GM19455 (cell line): ENCODE measurements around the gene RAB11FIP5.

ENCODE experiments used
- ATAC-seq: cut with Tn5 transposase; IDR thresholded peaks from one replicate; pipeline ENCODE4 v1.9.1; 2021; ENCODE audit not compliant: unreplicated experiment

Gene RAB11FIP5

DNA sequence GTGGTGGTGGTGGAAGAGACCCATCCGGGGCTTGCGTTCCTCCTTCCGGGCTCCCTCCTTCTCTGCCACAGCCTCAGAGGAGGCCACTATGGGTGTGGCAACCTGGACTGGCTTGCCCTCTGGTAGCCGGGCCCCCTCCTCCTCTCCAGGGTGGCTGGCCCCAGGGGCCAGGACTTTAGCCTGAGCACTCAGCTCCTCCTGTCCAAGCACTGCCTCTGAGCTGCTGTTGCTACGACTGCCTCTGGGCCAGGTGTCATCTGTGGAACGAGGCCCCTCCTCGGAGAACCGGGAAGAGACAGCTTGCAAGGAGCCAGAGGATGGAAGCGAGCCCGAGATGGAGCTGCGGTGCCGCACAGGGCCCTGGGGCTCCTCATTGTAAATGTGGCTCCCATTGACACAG, 24.5 kb downstream of the RAB11FIP5 start:
- no peak for ATAC-seq

DNA sequence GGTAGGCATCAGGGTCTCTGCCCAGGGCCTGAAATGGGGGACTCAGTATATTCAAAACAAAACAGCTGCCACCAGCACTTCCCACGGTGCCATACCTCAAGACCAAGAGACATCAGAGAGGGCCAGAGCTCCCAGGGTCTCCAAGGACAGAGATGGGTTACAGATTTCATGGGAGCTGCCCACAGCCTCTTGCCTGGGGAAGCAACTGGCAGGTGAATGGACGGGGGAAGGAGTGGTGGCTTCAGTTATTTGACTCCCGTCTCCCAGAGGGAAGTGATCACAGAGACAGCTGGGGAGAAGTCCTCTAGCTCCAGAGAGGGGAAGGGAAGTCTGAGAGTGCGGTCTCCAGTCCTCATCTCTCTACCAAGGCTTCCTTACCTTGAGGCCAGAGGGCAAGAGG, 25.4 kb downstream of the RAB11FIP5 start:
- ATAC-seq = no peak

DNA sequence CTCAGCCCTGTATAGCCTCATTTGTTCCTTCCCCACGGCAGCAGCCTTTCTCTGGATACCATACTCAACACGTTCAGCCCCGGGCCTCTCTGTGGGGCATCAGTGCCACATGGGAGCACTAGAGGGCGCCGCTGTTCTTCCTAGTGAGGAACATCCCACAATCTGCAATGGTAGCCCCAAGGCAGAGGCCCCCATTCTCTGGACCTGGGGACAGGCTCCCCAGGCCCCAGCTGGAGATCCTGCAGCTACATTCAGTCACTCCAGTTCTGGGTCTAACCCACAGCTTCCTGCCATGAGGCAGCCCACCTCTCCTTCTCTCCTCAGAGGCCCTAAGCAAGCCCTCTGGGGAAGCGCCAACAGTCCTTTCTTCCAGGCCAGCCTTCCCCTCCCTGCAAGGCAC, 27.1 kb downstream of the RAB11FIP5 start:
- ATAC-seq = peak; percentile 90

DNA sequence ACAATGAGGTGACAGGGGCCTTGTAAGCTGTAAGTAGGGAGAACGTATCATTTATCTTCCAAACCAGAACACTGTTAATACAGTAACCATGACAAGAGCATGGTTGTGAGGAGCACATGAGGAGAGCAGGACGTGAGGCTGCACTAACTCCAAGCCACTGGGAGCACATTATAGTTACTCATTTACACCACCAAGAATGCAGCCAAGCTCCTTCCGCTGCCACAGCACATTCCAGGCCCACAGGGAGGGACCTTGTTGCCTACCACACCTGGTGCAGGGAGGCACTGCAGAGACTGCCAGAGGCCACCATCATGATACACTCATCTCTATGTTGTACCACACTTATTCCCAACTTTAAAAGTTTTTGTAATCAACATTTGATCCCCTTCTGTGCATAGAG, 27.8 kb downstream of the RAB11FIP5 start:
- ATAC-seq = no peak

DNA sequence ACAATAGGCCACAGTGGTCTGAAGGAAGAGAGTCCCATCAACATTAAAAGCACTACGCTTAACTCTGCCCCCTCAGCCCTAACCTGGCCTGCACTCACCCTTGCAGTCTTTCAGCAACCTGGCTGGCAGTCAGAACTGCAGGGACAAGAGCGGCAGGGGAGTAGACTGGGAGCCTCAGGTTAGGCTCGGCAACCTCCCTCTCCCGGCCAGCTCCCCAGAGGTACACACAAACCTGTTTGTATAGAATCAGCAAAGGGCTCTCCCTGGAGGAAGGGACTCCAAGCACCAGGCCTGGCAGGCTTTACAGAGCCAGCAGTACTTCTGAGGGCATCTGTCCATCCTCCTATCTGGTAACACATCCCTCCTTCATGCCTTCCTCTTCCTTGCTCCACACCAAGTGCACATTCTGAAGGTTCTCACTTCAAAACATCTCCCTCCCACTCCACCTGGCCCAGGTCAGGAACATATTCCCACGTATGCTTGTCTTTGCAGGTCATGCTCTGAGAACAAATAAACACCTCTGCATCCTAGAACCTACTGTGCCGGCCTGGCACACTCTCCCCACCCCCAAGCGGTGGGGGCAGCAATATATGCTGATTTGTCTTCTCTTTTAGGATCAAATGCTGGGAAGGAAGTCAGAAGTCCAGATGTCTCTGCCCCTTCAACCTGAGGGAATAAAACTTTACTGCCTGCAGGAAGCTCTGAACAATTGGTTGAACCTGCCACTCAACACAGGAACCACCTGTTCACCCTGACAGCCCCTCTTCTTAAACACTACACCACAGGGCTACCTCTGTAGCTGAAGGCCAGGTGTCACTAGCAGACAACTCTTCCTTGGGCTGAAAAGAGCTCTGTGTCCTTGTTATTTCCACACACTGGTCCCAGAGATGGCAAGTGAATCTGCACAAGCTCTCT, 28.6 kb downstream of the RAB11FIP5 start:
- no peak for ATAC-seq

DNA sequence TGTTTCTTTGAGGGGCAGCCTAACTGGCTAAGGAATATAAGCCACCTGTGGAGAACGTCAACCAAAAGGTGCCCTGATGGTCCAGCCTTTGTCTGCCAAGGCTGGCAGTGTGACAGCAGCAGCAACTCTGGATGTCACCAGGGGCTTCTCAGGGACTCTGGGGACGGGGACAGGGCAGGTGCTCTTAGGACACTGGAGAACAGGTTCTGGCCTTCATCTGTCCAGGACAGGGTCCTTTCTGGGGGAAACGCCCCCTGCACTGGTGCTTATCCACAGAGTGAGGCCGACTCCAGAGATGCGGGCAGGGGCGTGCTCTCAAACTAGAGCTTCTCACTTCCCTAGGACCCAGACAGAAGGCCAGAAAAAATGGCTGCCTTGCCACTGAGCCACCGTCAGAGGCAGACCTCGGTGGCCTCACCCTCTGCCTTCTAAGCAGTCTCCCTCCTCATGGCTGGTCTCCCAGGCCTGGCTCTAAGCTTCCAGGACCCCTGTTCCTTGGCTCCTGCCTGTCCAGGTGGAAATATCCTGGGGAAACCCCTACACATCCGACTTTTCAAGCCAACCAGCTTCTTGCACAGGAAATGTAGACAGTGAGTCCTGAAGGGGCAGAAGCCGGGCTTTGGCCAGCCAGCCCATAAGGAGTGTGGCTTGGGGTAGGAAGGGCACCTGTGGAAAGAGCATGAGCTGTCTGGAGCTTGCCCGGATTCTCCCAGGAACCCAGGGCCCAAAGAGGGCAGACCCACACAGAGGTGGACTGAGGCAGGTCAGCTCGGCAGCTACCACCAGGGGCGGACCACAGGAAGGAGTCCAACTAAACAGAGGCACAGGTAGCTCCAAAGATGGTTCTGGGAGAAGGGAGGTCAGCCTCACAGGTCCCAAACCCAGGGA, 30.0 kb downstream of the RAB11FIP5 start:
- ATAC-seq = no peak

DNA sequence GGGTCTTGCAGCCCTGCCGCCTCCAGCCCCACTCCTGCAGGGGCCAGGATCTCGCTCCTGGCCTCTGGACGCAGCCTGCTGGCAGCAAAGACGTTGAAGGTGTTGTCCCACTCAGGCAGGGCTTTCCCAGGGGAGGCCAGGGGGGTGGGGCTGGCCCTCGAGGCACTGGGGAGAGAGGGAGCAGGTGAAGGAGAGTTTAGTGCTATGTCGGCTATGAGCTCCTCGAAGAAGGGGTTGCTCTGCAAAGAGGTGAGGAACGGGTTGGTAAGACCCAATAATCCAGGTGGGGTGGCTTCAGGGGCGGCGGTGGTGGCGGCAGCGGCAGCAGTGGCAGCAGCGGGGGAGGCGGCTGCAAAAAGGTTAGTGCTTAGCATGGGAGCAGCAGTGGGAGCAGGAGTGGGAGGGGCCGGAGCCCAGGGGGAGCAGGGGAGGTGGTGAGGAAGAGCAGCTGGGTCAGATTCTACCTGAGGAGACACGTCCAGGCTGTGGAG, 31.5 kb downstream of the RAB11FIP5 start:
- ATAC-seq = no peak

DNA sequence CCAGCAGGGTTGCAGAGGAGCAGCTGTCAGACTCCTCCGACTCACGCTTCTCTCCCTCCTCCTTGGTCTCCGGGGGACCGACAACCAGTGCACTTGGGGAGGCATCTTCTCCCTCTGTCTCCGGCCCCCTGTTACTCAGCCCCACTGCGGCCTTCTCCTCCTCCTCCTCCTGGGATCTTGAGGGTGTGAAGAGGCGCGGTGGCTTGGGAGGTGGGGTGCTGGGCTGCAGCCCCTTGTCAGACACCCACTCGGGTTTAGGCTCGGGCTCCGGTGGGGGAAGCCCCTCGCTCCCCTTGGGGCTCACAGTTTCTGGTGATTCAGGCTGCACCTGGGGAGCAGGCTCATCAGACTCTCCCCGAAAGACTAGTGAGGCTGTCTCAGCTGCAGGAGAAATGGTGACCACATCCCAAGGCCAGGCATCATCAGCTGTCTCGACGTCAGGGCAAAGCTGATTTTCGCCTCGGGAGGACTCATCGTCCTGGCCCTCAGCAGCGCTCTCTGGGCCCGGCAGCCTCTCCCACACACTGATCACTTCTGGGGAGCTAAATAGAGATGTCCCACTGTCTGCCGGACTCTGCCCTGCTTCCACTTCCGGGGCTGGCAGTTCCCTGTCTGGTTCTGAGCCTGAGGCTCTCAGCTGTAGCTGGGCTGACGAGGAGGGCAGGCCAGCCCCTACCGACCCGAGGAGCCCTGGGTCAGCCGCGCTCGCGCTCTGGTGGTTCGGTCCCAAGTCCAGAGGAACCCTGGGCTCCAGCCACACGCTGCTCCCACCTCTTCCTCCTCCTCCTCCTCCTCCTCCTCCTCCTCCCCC, 32.2 kb downstream of the RAB11FIP5 start:
- ATAC-seq = no peak

DNA sequence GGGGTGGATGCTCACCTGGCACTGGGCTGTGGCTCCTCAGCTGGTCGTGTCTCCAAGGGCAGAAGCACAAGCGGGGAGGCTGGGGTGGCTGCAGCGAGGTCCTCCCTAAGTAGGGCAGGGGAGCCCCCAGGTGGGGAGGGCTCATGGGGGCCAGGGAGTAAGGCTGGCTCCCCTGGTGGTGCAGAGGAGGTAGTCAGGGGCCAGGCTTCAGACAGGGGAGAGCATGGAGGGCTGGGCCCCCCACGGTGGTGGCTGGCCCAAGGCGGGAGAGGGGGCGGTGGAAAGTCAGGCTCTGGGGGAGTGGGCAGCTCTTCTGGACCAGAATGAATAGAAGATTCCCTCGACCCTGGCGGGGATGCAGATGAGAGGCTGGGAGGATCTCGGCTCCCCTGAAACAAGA, 33.1 kb downstream of the RAB11FIP5 start:
- ATAC-seq = no peak

DNA sequence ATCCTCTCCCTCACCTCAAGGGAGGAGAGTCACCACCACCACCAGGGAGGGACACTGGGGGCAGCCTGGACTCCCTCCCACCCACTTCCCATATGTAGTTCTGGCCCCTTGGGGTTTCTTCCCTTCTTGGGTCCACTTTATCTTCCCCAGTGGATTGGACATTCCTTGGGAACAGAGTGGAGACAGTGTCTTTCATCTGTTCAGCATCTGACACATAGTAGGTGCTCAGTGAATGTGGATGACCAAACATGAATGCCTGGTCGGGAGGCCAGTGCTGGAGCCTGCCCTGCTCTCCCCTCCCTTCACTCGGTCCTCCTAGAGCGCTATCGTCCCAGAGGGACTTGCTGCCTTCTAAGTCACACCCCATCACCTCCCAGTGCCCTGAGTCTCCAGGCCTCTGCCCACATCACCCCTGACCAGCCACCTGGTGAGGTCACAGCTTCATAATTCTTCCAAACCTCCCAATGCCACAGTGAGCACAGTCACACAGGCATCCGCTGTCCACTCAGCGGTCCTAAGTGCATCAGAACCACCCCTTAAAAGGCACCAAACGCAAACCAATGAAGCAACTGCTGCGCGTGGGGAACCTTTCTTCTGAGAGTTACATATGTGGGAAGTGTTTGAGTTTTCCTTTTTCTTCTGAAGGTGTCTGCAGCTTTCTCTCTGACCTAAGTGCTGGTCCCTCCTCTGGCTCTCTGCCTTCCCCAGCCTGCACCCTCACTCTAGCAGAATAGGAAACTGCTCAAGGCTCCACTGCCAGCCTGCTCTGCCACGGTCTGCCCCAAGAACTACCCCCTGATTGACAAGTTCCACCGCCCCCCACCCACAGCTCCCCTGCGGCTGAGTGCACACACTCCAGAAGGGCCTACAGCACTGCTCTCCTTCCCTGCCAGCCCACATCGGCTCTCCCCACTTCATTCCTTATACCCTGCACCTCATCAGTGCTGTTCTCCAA, 34.0 kb downstream of the RAB11FIP5 start:
- ATAC-seq = no peak

DNA sequence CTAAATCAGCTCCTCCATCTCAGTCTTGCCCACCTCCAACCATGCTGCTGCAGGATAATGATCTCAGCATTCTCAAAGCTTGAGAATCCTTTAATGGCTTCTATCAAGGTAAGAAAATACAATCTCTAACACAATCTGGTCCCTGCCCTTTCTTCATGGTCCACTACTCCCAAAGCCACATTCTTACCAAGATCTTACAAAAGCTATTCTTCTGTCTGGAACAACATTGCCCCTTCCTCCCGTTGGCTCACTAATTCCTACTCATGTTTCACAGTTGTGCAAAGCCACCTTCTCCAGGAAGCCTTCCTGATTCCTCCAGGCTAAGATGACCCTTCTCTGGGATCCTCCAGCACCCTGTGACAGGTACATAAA, 35.3 kb downstream of the RAB11FIP5 start:
- ATAC-seq = no peak

DNA sequence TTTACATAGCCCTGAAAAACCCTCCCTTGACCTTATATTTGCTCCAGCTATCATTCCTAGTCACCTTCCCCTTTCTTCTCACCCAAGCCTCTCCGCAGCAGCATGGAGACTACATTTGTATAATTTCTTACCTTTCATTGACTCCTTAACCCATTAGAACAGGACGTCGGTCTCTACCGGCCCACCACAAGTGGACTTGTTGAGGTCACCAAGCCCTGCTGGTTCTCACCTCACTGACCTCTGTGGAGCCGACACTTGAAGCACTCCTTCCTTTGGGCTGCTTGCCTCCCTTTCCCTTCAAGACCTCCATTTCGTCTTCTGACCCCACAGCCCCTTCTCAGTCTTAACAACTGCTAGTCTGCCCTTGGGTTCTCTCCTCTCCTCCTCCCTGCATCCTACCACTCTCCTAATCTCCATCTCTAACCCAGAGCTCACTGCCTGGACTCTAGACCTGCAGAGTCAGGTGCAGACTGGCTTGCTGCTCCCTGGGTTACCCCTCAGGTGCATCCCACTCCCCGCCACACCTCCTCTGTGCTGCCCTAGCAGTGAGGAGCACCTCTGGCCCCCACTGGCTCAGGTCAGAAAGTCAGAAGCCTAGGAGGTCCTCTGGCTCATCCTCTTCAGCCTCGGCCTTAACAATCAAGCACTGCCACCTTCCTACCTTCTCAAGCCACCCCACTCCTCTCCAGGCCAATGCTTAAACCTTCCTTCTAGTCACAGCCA, 35.9 kb downstream of the RAB11FIP5 start:
- ATAC-seq = no peak

DNA sequence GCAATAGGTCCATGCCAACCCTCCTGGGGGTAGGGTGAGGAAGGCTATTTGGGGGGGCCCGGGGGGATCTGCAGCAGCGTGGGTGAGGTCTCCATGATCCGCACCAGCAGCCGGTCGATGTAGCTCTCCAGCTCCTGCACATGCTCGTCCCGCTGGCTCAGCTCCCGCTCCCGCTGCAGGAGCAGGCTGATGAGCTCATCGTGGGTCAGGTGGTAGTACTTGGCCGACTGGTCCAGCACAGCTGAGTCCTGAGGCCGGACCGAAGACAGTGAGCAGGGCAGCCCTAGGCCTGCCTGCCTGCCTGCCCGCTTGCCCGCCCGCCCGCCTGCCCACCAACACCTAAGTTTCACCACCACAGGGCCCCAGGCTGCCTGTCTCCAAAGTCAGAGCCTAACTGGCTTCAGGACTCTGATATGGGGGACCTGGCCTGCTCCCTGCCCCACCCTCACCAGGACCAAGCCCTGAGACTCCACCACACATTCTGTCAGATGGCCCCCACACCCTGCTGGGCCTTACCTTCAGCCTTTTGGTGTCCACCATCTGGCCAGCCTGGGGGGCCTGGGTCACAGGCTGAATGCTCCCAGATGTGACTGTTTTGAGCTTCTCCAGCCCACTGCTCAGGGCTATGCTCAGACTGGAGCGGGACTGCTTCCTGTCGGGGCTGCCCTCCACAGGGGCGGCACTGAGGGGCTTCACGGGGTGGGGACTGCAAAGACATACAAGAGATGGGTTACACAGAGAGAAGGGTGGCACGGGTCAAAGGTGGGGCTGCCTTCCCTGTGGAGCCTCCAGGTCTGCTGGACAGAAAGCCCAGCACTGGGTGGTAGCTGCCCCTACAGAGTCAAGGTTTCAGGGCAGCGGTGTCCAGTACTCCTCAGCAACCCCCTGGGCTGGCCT, 37.0 kb downstream of the RAB11FIP5 start:
- ATAC-seq = no peak

DNA sequence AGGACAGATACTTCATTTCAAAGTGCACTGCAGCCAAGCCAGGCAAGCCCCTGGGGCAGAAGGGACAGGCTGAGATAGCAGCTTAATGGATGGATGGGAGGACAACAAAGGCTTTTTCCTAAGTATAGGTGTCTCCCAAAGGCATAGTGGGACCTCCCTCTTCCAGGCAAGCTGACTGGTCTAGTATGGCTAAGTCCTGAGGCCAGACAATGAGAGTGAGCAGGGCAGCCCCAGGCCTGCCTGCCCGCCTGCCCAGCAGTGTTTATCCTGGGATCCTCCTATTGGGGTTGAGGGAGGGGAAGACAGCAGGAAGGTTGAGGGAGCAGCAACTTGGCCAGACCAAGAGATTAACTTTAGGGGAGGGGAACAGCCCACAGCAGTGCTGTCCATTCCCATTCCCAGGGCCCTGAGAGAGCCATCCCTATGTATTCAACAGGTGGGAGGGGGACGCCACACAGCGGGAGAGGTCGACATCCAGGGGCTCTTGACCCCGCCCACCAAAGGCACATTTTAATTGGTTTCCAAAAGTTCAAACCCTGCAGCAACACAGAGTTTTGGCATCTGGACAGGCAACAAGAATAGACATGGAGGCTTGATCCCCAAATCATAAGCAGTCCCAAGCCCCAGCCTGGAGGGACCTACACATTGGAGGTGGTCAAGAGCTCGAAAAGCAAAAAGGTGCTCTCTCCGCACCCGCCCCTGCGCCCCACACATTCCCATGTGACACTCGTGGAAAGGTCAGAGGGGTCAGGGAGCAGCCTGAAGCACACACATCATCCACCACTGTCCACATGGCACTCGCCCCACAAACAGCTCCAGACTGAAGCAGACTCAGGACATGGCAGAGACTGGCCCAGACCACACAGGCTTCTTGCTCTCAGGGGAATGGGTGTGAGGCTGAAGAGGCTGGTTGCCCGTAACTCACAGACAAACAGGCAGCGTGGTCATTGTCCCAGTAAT, 38.4 kb downstream of the RAB11FIP5 start:
- no peak for ATAC-seq

DNA sequence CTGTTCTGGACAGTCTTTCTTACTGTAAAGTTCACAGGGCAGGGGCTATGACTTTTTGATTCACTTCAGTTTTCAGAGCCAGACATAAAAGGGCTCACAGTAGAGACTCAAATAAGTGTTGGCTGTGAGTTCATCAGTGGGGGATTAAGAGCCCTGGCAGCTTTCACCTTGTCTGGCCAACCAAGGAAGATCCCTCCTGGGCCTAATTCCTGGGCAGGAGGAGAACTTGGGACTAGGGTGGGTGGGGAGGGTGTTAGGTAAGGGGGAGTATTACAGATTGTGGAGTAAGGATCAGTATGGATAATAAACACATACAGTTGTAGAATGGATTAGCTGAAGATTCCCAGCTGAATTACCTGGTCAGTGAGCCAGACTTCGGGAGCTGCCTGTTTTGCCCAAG, 40.3 kb downstream of the RAB11FIP5 start:
- ATAC-seq = no peak

DNA sequence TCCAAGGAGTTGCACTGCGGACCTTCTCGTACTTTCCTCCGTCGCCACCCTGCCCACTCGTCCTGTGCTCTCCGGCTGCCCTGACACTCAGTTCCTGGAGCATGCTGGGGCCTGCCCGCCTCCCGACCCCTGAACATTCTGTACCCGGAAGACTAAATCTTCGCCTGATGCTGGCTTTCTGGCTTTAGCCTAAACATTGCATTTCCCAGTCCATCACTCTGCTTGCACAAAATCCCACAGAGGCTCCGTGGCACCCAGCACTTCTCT, 40.7 kb downstream of the RAB11FIP5 start:
- peak; percentile 15 for ATAC-seq

DNA sequence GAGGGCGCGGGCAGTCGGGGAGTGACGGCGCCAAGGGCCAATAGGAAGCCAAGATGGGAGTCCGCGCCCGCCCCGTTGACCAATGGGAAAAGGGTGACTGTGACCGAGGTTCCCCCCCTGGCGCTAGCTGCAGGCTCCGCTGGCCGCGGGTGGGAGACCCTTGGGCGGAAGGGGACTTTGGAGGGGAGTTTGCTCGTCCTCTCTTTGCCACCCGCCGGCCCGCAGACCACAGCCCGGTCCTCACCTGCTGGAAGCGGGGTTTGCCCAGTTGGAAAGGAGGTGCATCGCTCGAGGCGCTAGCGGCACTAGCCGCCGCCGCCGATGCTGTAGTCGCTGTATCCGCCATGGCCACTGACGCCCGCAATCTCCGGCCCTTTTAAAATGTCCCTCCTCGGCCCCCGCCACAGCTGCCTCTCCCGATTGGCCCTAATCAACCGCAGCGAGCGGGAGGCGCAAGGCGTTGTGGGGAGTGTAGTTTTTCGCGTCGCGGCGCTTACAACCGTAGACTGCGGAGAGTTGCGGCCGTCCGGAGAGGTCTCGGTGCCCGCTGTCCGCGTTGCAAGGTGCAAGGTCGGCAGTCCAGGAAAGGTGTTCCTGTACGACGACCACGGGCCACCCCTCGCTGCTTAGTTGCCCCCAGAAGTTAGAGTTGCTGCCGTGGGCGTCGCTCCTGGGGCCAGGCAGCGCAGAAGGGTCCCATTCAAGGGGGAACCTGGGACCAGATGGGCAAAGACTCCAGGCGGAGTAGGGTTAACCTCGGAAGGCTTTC, 41.2 kb downstream of the RAB11FIP5 start, which contains the start of gene SFXN5:
TSS of gene SFXN5 (minus strand) at position 353 of the 769 bp plus-strand sequence. CDS start at position 346, 7 bp downstream.
- ATAC-seq = peak; percentile 92
